GM12864 (cell line): ENCODE results near the gene LDB1.

Source experiments
- DNase-seq: peaks from one replicate; pipeline ENCODE4 v3.0.0-alpha.2; 2011; ENCODE audit warnings: low read depth
- H3K4me3 ChIP-seq: 2 replicates; pipeline ENCODE4 v1.5.1; 2011; ENCODE audit warnings: mild to moderate bottlenecking, low read depth, low read length, control low read depth
- TF ChIP-seq, protein P1 (sequence below): IDR thresholded peaks from 2 replicates; pipeline ENCODE4 v1.5.1; 2011; ENCODE audit warnings: low read depth, mild to moderate bottlenecking, moderate library complexity, low read length, control low read depth, inconsistent platforms; ENCODE audit errors: missing control alignments

LDB1 gene

DNA sequence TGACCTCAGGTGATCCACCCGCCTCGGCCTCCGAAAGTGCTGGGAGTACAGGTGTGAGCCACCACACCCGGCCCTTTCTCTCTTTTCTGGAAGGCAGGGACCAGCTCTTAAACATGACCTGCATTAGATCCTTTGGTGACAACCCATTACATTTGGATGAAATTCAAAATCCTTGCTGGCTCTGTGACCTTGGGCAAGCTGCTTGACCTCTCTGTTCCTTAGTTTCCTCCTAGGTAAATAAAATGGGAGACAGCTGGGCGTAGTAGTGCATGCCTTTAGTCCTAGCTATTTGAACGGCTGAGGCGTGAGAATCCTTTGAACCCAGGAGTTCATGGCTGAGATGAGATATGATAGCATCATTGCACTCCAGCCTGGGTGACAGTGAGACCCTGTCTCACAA is 23.7 kb downstream of the LDB1 start:
- no peak overlapping the region for H3K4me3 ChIP-seq
- no peak for DNase-seq
- TF ChIP-seq, protein P1, sequence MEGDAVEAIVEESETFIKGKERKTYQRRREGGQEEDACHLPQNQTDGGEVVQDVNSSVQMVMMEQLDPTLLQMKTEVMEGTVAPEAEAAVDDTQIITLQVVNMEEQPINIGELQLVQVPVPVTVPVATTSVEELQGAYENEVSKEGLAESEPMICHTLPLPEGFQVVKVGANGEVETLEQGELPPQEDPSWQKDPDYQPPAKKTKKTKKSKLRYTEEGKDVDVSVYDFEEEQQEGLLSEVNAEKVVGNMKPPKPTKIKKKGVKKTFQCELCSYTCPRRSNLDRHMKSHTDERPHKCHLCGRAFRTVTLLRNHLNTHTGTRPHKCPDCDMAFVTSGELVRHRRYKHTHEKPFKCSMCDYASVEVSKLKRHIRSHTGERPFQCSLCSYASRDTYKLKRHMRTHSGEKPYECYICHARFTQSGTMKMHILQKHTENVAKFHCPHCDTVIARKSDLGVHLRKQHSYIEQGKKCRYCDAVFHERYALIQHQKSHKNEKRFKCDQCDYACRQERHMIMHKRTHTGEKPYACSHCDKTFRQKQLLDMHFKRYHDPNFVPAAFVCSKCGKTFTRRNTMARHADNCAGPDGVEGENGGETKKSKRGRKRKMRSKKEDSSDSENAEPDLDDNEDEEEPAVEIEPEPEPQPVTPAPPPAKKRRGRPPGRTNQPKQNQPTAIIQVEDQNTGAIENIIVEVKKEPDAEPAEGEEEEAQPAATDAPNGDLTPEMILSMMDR = no peak

DNA sequence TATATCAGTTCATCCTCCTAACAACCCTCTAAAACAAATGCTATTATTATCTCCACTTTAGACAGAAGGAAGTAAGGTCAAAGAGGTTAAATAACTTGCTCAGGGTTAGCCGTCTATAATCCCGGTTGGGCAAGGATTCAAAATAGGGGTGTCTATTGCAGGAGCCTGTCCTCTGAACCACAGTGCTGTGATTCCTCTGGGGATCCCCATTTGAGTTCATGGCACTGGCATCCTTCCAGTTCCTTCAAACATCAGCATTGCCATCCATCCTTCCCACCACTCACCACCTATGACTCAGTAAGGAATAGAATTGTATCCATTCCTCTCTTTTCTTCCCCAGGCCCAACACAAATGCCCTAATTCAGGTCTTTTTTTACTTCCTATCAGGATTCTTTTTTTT is 29.4 kb downstream of the LDB1 start:
- no peak overlapping the region for H3K4me3 ChIP-seq
- TF ChIP-seq, protein P1 = no peak
- DNase-seq = no peak

GRCh38 chr10:102086196-102086595 is 34.0 kb downstream of the LDB1 start:
- H3K4me3 ChIP-seq = no peak overlapping the region
- no peak for DNase-seq
- TF ChIP-seq, protein P1 = no peak

GRCh38 chr10:102085336-102085735 is 34.8 kb downstream of the LDB1 start:
- TF ChIP-seq, protein P1 = no peak
- no peak for DNase-seq

DNA sequence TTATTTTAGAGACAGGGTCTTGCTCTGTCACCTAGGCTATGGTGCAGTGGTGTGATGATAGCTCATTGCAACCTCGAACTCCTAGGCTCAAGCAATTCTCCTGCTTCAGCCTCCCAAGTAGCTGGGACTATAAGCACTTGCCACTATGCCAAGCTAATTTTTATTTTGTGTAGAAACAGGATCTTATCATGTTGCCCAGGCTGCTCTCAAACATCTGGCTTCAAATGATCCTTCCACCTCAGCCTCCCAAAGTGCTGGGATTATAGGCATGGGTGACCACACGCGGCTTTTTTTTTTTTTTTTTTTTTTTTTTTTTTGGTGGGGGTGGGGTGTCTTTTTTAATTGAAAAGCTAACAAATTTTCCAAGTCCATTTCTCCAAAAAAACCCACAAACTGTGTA is 36.6 kb downstream of the LDB1 start:
- DNase-seq = no peak
- TF ChIP-seq, protein P1 = no peak
- H3K4me3 ChIP-seq = no peak overlapping the region

More at GRCh38 chr10:102085336-102085735, 34.8 kb downstream of the LDB1 start:
- H3K4me3 ChIP-seq = no peak overlapping the region

DNA sequence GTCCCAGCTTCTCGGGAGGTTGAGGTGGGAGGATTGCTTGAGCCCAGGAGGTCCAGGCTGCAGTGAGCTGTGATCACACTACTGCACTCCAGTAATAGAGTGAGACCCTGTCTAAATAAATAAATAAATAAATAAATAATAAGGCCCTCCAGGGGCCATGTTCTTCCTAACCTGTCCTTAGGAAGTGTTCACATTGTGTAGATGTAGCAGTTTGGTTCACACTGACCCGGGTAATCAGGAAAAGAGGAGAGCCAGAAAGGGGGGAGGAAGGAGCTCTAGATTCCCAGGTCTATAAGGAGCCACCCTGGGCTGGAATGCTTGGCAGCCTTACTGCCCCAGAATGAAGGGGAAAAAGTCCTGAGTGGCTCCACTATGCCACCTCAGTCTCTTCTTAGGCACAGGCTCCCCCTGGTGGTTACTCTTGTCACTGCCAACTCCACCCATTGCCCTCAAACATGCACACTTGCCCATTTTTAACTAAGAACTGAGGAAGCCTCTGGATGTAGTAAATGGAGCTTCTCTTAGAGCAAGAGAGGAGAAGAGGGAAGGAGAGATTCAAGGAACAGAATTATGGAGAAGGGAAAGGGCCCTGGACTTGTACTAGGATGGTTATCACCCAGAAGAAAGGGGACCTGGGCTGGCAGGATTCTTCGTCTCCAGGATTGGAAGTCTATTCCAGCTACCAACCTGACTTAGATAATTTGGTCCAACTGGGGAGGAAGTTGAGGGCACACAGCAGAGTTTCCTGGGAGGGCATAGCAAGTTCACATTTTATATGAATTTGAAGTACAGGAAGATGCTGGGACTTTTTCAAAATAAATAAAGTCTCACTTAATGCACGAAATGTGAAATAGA is 47.3 kb downstream of the LDB1 start:
- DNase-seq = no peak
- H3K4me3 ChIP-seq = no peak overlapping the region
- TF ChIP-seq, protein P1 = peak; percentile 97

DNA sequence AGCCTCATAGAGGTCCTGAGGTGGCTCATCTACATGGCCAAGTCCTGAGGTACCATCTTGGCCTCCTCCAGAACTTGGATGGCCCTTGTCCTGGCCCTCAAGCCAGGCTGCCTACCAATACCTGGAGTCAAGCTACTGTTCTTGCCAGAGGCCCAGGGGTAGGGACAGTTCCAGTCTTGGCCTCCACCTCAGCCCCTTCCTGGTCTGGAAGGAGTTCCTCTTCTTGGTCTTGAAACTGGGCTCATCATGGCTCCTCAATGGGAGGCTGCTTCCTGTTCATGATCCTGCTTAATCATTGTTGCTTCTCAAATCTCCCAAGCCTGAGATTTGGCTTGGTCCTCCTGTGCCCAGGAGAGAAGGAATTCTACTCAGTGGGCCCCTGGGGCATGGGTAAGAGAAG is 51.1 kb downstream of the LDB1 start:
- DNase-seq = no peak
- H3K4me3 ChIP-seq = no peak overlapping the region
- TF ChIP-seq, protein P1 = no peak
